HG02943 (cell line): ENCODE results near the gene CCDC102B.
"Not testable (repeated sequence)": the region's sequence is repeated elsewhere in the genome, so short reads cannot be mapped to it uniquely, and the experiment has no call there.

Experiments used
- ATAC-seq: cut with Tn5 transposase; IDR thresholded peaks from one replicate; pipeline ENCODE4 v1.9.1; 2021; ENCODE audit warnings: mild to moderate bottlenecking, low read depth, moderate library complexity; ENCODE audit not compliant: unreplicated experiment

The CCDC102B gene

DNA sequence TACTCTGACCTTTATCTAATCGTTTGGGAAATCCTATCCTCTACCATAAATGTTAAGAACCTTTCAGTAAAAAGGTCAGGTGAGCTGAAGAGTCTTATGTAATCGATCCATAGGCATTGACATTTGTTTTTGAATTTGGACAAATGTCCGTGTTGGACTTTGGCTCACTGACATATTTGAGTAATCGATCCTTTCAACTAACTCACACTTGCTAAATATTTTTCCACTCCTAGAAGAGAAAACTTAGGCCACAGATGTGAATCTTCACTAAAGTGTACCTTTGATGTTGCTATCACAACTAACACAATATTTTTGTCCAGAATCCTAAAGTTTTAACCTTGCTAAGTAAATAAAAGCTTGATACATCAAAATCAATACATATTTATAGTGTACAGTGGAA lies 89.5 kb downstream of the CCDC102B start:
- no peak for ATAC-seq

DNA sequence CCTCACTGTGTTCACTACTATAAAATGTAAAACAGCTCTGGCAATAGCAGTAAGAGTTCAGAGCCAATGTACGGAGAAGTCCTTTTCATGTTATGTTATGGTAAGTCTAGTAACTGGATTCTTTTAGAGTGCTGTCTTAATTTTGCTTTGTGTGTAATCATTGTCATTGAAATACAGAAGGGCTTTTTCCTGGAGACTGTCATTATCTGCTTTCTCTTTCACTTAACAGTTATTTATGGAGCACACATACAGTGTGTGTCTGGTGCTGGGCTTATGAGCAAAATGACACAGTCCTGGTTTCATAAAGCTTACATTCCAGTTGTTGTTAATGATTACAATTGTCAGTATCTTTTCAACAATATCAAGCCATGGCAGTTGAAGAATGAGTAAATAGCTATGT lies 95.5 kb downstream of the CCDC102B start:
- ATAC-seq, result no peak

DNA sequence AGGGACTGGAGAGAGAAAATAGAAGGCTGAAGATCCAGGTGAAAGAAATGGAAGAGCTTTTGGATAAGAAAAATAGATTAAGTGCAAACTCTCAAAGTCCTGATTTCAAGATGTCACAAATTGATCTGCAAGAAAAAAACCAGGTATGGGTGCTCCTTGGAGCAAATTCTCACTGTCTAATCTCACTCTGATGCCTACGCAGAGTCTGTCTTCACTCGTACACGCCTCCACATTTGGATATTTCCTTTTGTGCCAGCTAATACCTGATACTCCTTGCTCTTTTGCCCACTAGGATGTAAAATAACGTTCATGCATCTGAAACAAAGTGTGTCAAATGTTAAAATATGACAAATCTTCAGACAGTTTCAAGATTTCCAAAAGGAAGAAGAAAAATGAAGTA lies 99.4 kb downstream of the CCDC102B start:
- ATAC-seq, result no peak

DNA sequence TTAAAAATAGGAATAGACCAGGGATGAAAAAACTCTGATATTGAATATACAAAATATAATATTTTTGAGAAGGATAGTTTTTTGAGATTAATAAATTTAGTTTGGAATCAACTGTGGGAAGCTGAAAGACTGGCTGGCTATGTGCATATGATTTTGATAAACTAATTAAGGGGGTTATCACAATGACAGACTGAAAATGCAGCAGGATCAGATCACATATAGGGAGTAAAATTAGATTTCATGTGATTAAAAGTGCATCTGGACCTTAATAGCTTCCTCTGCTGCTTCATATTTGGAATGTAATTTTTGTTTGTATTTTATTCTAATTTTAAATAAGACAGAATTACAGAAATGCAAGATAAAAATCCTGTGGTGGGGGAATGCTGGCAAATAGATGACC lies 111.7 kb downstream of the CCDC102B start:
- no peak for ATAC-seq

DNA sequence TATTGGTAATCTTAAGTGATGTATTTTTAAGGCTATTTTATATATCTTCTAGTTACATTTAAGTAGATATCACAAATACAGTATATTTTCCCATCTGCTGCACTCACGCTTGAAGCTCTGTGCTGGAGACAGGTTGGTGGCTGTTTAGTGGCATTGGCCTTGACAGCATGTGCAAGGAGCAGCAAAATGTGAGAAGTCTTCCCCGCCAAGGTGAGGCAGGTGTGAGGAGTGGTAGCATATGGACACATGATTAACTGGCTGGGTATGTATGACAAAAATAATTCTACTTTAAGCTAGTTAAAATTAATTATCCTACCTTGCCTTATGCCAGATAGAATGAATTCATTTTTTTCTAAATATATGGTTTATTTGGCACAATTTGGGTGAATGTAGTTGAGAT lies 117.2 kb downstream of the CCDC102B start:
- ATAC-seq, result no peak

DNA sequence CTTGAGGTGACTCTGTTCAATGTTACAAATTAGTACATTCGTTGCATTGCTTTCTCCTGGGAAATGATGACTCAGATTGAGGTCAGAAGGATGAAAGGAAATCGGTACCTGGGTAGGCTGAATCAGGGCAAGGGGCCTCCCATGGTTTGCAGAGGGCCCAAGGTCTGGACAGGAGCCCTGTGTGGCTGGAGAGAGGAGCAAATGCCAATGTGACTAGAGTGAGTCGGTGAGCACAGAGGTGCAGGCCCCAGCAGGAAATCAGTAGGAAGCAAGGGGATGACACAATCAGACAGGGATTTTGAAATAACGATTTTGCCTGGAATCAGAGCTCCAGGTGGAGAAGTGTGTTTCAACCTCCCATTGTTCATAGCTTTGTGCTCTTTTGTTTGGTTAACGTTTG lies 118.9 kb downstream of the CCDC102B start:
- ATAC-seq, result no peak

DNA sequence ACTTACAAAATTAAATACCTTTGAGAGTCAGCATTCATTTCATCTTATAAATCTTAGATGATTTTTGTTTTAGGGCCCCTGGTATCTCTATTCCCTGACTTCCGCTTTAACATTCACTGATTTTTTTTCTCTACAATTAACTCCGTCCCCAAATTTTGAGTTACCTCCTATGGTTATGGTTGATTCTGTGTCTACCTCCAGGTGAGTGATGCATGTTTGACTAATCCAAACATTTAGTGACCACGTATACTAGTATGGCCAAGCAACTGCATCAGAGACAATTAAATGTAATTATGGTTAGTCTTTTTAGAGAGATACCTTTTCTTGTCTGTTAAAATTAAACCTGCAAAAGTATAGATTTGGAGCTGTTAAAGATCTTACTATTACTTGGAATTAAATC lies 120.3 kb downstream of the CCDC102B start:
- ATAC-seq, result no peak

DNA sequence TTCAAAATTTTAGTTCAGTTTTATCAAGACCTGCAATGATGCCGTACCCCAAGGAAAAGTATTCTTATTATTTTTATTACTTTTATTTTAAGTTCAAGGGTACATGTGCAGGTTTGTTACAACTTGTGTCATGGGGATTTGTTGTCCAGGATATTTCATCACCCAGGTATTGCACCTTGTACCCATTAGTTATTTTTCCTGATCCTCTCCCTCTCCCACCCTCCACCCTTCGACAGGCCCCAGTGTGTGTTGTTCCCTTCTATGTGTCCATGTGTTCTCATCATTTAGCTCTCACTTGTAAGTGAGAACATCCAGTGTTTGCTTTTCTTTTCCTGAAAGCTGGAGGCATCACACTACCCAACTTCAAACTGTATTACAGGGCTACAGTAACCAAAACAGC lies 122.0 kb downstream of the CCDC102B start:
- no peak for ATAC-seq

DNA sequence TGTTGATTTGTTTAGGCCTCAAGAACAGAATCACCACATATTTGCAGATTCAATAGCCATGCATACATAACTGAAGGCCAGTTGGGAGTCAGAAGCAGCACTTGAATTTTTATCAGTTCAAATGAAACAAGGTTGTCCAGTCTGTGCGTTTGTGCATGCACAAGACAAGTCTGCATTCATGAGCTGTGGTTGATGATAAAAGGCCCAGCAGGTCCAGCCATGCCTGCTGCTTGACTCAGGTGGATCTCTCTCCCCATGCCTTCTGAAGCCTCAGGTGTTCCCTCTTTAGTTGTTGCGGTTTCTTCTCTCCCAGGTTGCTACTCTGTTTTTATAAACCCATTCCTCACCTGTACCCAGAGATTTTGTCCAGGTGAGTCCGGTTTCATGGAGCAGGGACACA lies 124.5 kb downstream of the CCDC102B start:
- no peak for ATAC-seq

DNA sequence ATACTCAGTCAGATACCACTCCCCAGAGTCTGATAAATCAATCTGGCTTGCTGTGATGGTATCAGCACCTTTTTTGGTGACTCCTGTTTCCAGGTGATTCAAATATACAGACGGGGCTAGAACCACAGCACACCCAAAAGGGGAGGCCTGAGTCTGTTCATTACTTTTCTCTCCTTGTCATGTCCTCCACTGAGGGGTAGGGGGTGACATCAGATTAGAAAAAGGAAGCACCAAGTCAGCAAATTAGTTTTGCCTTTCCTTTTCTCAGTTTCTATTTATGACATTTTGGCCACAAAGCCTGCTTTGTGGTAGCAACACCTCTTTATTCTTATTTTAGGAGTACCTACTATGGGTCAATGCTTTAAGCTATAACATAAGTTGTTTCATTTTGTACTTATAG lies 127.4 kb downstream of the CCDC102B start:
- ATAC-seq, result peak; percentile 62

DNA sequence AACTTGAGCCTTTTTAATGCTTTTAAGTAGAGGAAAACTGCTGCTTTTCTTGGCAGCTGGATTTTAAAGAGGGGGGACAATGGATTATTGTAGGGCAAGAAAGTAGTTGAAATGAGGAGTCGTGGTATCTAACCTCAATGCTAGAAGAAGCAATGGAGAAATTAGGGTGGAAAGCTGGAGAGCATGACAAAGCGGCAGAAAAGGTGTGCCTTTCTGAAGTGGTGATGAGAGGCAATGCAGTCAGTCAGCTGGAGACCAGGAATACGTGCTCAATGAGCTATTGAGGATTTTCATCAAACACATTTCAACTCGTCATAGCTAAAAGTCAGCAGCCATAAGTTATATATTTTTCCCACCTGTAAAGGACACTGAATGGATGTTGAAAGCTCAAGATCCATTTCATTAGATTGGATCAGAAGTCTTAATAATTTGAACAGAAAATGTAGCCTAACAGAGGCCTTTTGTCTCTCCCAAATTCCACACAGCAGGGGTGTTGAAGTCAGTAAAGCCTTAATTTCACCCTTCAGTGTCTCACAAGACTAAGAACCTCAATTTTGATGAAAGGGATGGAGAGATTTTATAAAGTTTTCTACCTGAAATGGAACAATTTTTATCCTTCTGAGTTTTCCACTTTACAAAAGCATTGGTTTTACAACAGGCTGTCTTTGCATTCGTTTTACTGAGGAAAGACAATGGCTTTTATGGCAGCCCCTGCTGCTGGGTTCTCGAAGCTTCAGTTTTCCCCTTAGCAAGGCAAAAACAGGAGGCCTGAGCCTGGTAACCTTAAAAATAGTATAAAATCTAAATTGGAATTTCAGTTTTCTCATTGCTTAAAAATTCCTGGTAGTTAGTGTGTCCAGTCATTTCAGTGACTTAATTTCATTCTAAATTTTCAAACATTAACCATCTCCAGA lies 131.1 kb downstream of the CCDC102B start:
- ATAC-seq, result no peak

DNA sequence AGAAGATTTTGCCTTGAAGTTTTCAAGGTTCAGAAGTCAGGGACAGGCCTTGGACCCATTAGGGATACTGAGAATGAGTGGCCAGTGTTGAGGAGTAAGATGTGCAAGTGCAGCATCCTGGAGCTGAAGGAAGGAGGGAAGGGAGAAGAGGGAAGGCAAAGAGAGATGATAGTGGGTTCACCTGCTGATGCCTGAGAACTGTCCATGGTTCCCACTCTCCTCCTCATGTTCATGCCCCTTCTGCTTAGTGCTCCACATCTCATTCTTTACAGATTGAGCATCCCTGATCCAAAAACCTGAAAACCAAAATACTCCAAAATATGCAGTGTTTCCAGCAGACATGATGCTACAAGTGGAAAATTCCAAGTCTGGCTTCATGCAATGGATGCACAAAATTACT lies 137.8 kb downstream of the CCDC102B start:
- no peak for ATAC-seq

DNA sequence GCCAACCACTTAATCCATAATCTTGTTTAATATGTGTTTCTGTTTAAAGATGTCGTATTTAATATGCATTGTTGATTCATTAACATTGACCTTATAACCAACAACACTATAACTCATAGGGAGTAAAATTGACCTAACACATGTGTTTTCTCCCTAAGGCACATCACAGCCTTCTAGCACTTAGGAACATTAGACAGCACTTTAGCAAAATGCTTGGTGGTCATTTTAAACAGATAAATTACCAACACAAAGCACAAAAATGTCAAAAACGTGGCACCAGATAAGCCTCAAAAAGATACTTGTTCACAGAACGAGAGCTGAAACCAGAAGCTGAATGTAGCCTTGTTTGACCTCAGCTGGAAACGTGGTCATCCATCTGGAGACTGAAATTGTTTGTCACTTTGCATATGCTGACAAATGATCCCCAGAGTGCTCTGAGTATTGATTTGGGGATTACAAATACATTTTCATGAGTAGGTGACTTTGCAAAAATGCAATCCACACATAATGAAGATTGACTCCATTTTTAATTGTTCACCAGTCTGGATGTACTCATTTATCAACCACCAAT lies 139.2 kb downstream of the CCDC102B start:
- ATAC-seq, result no peak

DNA sequence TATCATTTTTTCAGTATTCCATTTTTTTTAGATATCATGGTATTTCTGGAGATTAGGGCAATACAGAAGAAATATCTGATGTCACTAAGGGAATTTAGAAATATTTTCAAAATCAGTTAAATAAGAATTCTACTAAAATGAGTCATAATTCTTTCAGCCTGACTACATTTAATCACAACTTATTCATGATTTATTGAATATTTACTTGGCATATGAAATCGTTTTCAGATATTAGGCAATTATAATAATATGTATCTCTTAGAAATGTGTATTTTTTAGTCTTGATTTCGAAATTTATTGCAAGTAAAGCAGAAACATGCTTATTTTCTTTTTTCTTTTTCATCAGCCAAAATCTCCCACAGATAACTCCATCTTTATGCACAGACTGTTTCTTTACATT lies 142.2 kb downstream of the CCDC102B start:
- ATAC-seq, result no peak

DNA sequence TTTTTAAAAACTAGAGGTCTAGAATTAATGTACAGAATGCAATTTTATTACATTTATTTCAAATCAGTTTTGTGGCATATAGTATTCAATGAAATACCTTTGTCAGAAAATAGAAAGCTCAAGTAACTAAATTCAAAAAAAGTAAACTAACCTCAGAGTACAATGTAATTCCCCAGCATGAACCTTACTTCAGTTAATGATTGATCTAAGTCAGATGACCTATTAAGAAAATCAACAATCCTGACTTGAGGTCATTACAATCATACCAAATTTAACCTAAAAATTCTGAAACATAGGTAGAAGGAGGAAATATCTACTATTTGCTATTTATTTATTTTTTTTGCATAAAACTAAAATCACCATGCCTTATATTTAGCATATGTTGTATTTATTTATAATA lies 142.9 kb downstream of the CCDC102B start:
- peak; percentile 67 for ATAC-seq

DNA sequence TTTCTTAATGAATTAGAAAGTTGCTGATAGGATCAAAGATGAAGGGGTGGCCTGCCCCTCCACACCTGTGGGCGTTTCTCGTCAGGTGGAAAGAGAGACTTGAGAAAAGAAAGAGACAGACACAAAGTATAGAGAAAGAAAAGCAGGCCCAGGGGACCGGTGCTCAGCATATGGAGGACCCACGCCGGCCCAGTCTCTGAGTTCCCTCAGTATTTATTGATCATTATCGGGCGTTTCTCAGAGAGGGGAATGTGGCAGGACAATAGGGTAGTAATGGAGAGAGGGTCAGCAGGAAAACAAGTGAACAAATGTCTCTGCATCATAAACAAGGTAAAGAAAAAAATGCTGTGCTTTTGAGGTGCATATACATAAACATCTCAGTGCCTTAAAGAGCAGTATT lies 144.3 kb downstream of the CCDC102B start:
- ATAC-seq, result no peak

DNA sequence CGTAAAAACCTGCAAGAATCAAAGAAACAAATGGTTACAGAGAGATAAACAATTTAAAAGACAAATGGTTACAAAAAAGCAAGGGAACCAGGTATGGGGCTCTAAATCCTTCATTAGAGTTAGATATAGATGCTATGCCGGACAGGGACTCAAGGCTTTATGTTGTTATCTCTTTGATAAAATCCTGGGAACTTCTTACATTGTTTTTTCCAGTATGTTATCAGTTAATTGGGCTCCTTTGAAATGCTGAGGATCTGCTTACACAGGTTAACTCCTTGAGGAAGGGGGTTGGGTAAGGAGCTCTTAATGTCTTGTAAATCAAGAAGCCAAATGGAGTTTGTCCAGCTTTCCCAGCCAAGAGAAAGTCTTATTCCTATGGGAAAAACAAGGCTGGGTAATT lies 146.0 kb downstream of the CCDC102B start:
- not testable (repeated sequence) for ATAC-seq

DNA sequence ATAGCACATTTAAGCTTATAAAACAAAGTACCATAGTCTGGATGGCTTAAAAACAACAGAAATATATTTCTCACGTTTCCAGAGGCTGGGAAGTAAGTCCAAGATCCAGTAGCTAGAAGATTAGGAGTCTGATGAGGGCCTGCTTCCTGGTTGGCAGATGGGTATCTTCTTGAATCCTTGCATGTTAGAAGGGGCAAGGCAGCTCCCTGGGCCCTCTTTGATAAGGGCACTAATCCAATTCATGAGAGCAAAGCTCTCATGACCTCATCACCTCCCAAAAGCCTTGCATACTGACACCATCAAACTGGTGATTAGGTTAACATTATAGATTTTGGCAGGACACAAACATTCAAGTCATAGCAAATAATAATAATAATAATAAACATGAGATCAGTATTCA lies 146.4 kb downstream of the CCDC102B start:
- ATAC-seq, result no peak

DNA sequence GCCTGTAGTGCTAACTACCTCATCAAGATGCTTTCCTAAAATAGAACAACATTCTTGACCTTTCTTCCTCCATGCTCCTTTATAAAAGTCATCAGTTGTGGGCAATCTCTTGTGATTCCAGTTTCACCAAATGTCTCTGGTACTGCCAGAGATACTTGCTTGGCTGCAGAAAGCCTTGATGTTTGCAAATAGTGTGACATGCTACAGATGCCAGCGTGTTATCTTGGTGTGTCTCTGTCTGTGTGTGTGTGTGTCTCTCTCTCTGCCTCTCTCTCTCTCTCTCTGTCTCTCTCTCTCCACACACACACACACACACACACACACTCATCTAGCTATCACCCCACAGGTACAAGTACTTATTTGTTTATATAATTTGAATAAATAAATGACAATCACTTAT lies 146.9 kb downstream of the CCDC102B start:
- no peak for ATAC-seq

DNA sequence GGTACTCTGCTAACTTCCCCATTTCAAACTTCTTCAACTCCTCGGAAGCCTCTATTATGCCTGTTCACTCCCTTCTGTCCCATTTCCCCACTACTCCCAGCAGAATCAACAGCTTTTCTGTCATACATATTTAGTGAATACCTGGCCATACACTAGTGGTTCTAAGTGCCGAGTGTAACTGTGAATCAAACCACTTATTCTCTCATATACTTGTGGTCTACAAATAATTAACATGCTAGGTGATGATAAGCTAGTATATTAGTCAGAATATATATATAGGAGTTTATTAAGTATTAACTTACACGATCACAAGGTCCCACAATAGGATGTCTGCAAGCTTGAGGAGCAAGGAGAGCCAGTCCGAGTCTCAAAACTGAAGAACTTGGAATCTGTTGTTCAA lies 150.7 kb downstream of the CCDC102B start:
- no peak for ATAC-seq

DNA sequence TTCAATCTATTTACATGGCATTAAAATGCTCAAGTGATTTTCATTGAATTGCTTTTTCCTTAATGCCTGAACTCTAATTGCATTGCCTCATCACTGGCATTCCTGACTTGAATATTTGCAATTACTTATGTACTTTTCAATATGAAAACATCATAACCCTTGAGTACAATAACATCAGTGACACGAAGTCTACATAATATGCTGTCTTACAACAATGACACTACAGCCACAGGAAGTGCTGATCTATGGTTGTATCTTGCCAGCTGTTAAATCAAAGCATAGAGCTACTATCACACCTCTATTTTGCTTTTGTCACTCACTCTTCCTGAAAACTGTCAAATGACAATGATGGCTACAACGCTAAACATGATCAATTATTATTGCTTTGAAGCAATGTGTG lies 156.9 kb downstream of the CCDC102B start:
- ATAC-seq, result no peak

DNA sequence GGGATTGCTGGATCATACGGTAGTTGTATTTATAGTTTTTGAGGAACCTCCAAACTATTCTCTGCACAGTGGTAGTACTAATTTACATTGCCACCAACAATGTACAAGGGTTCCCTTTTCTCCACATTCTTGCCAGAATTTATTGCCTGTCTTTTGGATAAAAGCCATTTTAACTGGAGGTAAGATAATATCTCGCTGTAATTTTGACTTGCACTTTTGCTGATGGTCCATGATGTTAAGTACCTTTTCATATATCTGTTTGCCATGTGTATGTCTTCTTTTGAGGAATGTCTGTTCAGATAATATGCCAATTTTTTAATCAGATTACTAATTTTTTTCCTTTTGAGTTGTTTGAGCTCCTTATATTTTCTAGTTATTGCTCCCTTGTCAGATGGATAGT lies 158.8 kb downstream of the CCDC102B start:
- ATAC-seq, result no peak
